Neural progenitor cell (in vitro differentiated cells): ENCODE data around the gene PPP2R2B.

ENCODE experiments used
- CTCF ChIP-seq: fragments of 200-600 bp; sonication (generic); IDR thresholded peaks from 2 replicates; pipeline ENCODE4 v1.5.1; 2017; ENCODE audit warnings: antibody characterized with exemption, mild to moderate bottlenecking
- EZH2 ChIP-seq: fragments of 200-600 bp; sonication (generic); IDR thresholded peaks from 2 replicates; pipeline ENCODE4 v1.6.1; 2017; ENCODE audit warnings: antibody characterized with exemption, mild to moderate bottlenecking, moderate library complexity

DNA sequence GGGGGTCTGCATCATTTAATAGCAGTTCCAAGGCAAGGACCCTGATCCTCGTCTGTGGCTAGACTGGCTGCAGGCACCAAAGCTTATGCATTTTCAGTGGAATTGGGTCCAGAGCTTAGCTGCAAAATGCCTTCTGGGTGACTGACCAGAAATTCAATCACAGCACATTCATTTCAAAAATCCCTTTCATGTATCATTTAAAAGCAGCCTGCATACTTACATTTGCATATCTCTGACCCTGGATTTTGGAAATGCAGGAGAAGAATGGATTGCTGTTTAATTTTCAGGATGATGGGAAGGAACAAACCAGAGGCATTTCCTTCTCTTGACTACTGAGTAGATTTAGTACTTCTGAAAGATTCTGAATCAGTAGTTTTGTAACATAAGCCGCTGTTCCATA, 122.8 kb downstream of the PPP2R2B start:
- TF ChIP-seq CTCF (no peak), EZH2 (no peak)
